LNCaP clone FGC (cell line): ENCODE data around the gene RELL1.

Source experiments
- DNase-seq: peaks from one replicate; pipeline ENCODE4 v3.0.0-alpha.2; 2011; ENCODE audit warnings: low read depth
- H3K4me3 ChIP-seq: 2 replicates; pipeline ENCODE4 v1.5.1; 2011; ENCODE audit warnings: mild to moderate bottlenecking, low read depth, low read length, control low read depth
- CTCF ChIP-seq: IDR thresholded peaks from 2 replicates; pipeline ENCODE4 v1.5.1; 2012; ENCODE audit warnings: mild to moderate bottlenecking; ENCODE audit not compliant: control insufficient read depth, insufficient read depth; ENCODE audit errors: extremely low read depth

Gene RELL1

GRCh38 chr4:37632836-37633235 lies 53.3 kb downstream of the RELL1 start:
- no peak for TF ChIP-seq CTCF
- no peak overlapping the region for H3K4me3 ChIP-seq
- DNase-seq = no peak

- no peak for DNase-seq
- no peak overlapping the region for H3K4me3 ChIP-seq
- no peak for TF ChIP-seq CTCF
Observed at GRCh38 chr4:37631551-37631950, 54.6 kb downstream of the RELL1 start.

GRCh38 chr4:37629713-37630112 lies 56.5 kb downstream of the RELL1 start:
- H3K4me3 ChIP-seq = no peak overlapping the region
- no peak for DNase-seq
- no peak for TF ChIP-seq CTCF

GRCh38 chr4:37628977-37629609 lies 57.1 kb downstream of the RELL1 start:
- TF ChIP-seq CTCF = no peak
- H3K4me3 ChIP-seq = no peak overlapping the region
- peak; percentile 48 for DNase-seq

- DNase-seq = no peak
- no peak overlapping the region for H3K4me3 ChIP-seq
- TF ChIP-seq CTCF = no peak
Observed at GRCh38 chr4:37627263-37627662, 58.9 kb downstream of the RELL1 start.

- DNase-seq = no peak
- TF ChIP-seq CTCF = no peak
Observed at GRCh38 chr4:37625499-37625898, 60.7 kb downstream of the RELL1 start.

GRCh38 chr4:37623940-37624339 lies 62.2 kb downstream of the RELL1 start:
- DNase-seq = no peak
- no peak overlapping the region for H3K4me3 ChIP-seq
- no peak for TF ChIP-seq CTCF

More at GRCh38 chr4:37625499-37625898, 60.7 kb downstream of the RELL1 start:
- no peak overlapping the region for H3K4me3 ChIP-seq
